ENCODE measurements around the gene KCNJ1.

Gene KCNJ1

DNA sequence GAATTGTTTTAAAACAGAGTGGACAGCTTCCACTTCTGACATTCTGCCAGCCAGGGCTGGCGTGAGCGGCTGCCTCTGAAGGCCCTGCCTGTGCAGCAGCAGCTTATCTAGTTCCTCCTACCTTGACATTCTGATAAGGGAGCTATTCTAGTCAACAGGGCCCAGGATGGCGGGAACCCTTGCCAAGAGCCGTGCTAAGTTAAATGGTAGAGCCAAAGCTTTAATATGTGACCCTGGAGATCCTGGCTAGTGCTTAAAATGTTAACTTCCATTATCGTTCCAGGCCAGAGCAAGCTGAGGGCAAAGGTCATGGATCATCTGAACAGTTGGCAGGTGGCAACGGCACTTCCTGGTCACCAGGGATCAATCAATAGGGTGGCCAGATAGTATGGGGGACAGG is 27.6 kb upstream of the KCNJ1 start:
- no peak overlapping the region for H3K4me3 ChIP-seq (ENCODE audit: low read depth, low read length)
- TF ChIP-seq CTCF (IDR thresholded peaks at IDR 0.05; ENCODE audit: insufficient read depth, low read depth, low read length, missing control alignments): no peak
- no peak for DNase-seq (ENCODE audit: low read depth)

DNA sequence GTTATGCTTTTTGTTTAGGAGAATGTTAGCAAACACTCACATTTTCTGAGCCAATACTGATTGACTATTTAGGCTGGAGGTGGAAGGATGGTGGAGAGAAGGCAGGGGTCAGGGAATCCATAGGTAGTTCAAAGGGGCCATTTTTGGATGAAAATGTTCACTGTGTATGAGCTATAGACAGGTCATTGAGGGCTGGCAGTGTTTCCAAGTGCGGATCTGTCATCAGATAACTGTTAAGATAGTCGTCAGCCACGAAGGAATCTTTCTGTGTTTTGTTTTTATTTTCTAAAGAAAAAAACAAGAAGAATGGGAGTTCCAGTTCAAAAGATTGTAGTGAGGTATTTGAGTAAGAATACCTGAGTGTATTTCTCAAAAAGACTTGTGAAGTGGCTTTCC is 27.2 kb upstream of the KCNJ1 start:
- DNase-seq (ENCODE audit: low read depth): no peak
- H3K4me3 ChIP-seq (ENCODE audit: low read depth, low read length): no peak overlapping the region
- no peak for TF ChIP-seq CTCF (IDR thresholded peaks at IDR 0.05; ENCODE audit: insufficient read depth, low read depth, low read length, missing control alignments)

DNA sequence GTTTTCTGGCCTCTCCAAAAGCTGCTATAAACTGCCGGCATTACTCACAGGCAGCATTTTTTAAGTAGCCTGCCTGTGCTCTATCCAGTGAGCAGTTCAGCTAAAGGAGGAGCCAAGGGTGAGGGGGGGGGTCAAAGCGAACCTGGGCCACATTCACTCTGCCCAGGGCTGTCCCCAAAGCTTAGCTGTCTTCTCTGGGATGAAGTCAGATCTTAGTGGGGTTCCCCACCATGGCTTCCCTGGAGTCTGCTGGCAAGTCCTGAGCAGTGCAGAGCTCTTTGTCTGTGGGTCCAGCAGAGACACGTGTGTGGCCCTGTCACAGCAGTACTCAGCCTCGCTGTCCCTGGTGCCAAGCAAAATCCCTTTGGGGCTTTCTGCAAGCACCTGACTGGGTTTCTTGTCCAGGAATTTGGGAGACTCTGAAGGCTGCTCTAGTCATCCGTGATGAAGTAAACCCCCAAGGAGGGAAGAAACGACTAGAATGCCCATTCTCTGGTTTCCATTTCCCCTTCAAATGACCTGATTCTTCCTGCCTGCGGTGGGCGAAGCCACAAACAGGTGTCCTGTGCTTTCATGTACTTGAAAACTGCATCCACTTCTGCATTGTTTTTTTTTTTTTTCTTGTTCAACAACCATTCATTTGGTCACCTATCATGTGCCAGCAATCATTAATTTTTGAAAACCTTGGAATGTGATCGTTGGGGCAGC is 26.6 kb upstream of the KCNJ1 start:
- DNase-seq (ENCODE audit: low read depth): peak; percentile 49
- no peak for TF ChIP-seq CTCF (IDR thresholded peaks at IDR 0.05; ENCODE audit: insufficient read depth, low read depth, low read length, missing control alignments)
- H3K4me3 ChIP-seq (ENCODE audit: low read depth, low read length): no peak overlapping the region

DNA sequence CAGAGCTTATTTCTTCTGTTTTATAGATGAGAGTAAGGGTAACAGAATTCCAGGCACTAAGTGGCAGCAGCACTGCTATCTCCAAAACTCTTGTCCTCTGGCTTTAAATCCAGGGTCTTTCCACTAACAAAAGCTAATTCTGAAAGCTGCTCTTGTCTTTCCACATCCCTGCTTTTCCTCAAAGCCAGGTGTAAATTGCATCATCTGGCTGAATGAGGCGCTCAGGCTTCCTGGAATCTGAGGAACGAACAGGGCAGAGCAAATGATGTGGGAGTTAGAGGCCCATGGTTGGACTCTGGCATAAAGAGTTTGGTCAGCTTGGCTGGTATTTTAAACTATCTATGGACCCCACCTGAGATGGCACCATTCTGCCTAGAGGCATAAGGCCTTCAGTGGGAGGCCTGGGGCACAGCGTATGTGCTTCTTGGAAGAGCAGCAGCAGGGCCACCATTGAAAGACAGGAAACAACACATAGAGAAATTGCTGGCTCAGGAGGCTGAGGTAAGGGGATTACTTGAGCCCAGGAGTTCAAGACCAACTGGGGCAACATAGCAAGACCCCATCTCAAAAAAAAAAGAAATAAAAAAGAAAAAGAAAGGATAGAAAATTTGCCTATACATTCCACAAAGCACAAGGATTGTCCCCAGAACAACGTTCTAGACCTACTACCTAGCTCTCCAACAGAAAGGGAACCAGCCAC is 25.9 kb upstream of the KCNJ1 start:
- no peak for DNase-seq (ENCODE audit: low read depth)
- TF ChIP-seq CTCF (IDR thresholded peaks at IDR 0.05; ENCODE audit: insufficient read depth, low read depth, low read length, missing control alignments): no peak
- no peak overlapping the region for H3K4me3 ChIP-seq (ENCODE audit: low read depth, low read length)

DNA sequence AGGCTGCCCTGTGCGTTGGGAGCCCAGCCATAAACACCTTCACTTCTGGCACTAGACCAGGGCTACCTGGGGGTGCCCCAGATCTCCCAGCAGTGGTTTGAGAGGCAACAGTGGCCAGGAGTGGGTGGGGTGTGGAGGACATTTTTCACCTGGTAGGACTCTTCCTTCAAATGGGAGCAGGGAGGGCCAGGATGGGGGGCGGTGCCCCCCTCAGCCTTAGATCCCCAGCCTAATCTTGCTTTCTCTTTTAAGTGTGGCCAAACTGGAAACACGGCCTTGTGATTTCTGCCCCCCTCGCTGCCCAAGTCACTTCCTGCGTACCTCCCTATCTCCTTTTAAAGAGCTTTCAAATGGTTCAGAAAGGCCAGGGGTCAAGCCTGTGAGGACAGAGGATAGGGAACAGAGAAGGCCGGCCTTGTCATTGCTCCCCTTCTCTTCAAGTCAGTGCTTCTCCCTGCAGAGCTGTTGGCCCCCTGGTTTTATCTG is 24.9 kb upstream of the KCNJ1 start:
- DNase-seq (ENCODE audit: low read depth): no peak
- no peak overlapping the region for H3K4me3 ChIP-seq (ENCODE audit: low read depth, low read length)
- TF ChIP-seq CTCF (IDR thresholded peaks at IDR 0.05; ENCODE audit: insufficient read depth, low read depth, low read length, missing control alignments): no peak

GRCh38 chr11:128890543-128891368 is 23.7 kb upstream of the KCNJ1 start, which contains the start of gene KCNJ5:
Gene KCNJ5 (plus strand): TSS chr11:128891356. CDS start chr11:128911274, 19,918 bp downstream.
- no peak within 1 kb of the TSS for H3K4me3 ChIP-seq (ENCODE audit: low read depth, low read length)
- TF ChIP-seq CTCF (IDR thresholded peaks at IDR 0.05; ENCODE audit: insufficient read depth, low read depth, low read length, missing control alignments): no peak
- DNase-seq (ENCODE audit: low read depth): no peak
